ENCODE measurements around the gene LAMA2.
A peak's percentile ranks its signal among the peaks of the same experiment; 100 is the strongest.

Gene LAMA2

GRCh38 chr6:129534926-129535325, 652.0 kb downstream of the LAMA2 start:
- no peak for DNase-seq (ENCODE audit: low read depth)

- no peak for DNase-seq (ENCODE audit: low read depth)
These were observed 653.3 kb downstream of the LAMA2 start for GRCh38 chr6:129536271-129536670.

GRCh38 chr6:129539032-129539431, 656.1 kb downstream of the LAMA2 start:
- DNase-seq (ENCODE audit: low read depth): no peak

GRCh38 chr6:129542705-129543104, 659.8 kb downstream of the LAMA2 start:
- DNase-seq (ENCODE audit: low read depth): no peak

GRCh38 chr6:129543981-129544380, 661.0 kb downstream of the LAMA2 start:
- DNase-seq (ENCODE audit: low read depth): peak; percentile 10

GRCh38 chr6:129544892-129545612, 662.1 kb downstream of the LAMA2 start:
- DNase-seq (ENCODE audit: low read depth): no peak

GRCh38 chr6:129546702-129547101, 663.8 kb downstream of the LAMA2 start:
- no peak for DNase-seq (ENCODE audit: low read depth)

- DNase-seq (ENCODE audit: low read depth): no peak
These were observed 668.5 kb downstream of the LAMA2 start for GRCh38 chr6:129551486-129551885.

GRCh38 chr6:129552413-129552812, 669.5 kb downstream of the LAMA2 start:
- DNase-seq (ENCODE audit: low read depth): no peak

GRCh38 chr6:129555206-129555832, 672.4 kb downstream of the LAMA2 start:
- no peak for DNase-seq (ENCODE audit: low read depth)

GRCh38 chr6:129558248-129558647, 675.3 kb downstream of the LAMA2 start:
- DNase-seq (ENCODE audit: low read depth): no peak

- DNase-seq (ENCODE audit: low read depth): no peak
These were observed 682.4 kb downstream of the LAMA2 start for GRCh38 chr6:129565366-129565765.

- DNase-seq (ENCODE audit: low read depth): no peak
These were observed 682.9 kb downstream of the LAMA2 start for GRCh38 chr6:129565811-129566210.

Measured in ELR (cell line).